GM19395 (cell line): ENCODE results near the gene BANP.

Experiments
- ATAC-seq: cut with Tn5 transposase; IDR thresholded peaks from one replicate; pipeline ENCODE4 v1.9.1; 2021; ENCODE audit warnings: mild to moderate bottlenecking, moderate library complexity; ENCODE audit not compliant: unreplicated experiment

BANP gene

DNA sequence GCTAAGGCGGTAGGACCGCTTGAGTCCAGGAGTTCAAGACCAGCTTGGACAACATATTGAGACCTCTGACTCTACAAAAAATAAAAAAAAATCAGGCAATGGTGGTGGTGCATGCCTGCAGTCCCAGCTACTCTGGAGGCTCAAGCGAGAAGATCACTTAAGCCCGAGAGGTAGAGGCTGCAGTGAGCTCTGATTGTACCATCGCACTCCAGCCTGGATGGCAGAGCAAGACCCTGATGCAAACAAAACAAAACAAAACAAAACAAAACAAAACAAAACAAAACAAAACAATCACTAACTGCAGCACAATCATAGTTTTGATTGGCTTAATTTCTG, 2.5 kb upstream of the BANP start:
- ATAC-seq, result no peak

DNA sequence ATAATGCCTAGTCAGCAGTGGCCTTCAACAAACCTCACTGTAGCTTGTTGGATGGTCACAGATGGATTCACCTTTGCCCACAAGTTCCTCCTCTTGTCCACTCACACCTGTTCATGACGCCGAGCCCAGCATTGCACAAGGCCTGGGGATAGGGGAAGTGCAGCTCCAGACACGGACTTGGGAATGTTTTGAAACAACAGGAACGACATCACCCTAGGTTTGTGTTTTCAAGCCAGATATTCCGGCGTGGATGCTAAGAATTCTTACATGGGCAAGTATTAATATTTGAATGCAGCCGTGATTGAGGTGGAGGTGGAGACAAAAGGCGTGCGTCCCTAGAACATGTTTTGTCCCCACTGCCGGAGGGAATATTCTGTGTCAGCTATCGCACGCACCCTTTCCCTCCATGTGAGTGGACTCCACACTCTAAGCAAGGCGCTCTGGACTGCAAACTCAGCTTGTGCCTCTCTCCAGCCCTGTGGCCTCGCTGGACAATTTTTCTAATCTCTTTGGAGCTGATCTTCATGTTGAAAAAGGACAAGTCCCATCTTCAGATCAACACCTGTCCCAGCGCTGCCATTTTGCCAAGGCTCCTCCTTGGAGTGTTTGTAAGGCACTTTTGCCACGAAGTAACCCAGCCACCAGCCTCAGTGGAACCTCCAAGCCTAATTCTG, 2.0 kb upstream of the BANP start:
- no peak for ATAC-seq

DNA sequence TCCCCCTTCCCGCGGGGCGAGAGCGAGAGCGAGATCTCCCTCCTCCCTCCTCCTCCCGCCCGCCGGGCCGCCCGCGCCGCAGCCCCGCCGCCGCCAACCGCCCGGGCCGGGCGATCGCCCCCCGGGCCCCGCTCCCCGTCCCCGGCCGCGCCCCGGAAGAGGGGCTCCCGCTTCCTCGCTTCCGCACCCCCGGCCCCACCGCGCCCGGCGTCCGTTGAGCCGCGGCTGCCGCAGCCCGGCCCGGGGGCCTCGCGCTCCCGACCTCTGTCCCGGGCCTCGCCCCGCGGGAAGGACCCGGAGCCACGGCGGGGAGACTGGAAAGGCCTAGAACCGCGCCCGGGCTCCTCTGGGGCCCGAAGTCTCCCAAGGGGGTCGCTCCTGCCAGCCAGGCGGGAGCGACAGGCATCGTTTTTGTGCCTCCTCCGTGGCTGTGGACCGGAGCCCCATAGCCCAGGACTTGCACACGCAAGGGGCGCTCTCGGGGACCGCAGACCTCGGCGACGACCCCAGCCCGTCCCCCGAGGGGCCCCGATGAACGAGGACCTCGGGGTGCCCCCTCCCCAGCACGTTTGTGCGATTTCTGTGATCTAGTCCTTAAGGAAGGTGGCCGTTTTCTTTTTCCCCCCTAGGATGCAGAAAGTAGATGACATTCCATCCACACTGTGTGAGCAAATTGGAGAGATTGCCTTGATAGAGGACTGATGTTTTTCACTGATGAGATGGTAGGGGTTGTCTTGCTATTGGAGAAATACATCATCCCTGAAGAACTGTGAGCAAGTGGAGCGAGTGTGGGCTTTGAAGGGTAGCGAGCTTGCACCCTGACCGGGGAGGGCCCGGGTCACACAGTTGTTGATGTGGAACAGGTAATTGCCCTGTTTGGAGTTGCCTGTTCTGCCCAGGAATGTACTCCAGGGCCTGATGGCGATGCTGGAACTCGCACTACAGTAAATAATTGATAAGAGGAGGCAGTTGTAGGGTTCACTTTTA, 611 bp downstream of the BANP start:
- ATAC-seq, result peak; percentile 7

DNA sequence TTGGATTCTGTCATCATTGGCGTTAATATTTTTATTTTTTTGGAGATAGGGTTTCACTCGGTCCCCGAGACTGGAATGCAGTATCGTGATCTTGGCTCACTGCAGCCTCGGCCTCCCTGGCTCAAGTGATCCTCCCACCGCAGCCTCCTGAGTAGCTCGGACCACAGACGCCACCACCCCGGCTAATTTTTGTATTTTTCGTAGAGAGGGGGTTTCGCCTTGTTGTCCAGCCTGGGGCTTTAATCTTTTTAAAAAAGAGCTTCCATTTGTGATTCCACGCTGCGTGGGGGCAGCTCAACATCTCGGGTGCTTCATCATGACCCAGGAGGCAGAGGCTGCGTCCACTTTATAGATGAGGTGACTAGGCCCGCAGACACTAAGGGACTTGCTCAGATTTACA, 1.5 kb downstream of the BANP start:
- ATAC-seq, result no peak

DNA sequence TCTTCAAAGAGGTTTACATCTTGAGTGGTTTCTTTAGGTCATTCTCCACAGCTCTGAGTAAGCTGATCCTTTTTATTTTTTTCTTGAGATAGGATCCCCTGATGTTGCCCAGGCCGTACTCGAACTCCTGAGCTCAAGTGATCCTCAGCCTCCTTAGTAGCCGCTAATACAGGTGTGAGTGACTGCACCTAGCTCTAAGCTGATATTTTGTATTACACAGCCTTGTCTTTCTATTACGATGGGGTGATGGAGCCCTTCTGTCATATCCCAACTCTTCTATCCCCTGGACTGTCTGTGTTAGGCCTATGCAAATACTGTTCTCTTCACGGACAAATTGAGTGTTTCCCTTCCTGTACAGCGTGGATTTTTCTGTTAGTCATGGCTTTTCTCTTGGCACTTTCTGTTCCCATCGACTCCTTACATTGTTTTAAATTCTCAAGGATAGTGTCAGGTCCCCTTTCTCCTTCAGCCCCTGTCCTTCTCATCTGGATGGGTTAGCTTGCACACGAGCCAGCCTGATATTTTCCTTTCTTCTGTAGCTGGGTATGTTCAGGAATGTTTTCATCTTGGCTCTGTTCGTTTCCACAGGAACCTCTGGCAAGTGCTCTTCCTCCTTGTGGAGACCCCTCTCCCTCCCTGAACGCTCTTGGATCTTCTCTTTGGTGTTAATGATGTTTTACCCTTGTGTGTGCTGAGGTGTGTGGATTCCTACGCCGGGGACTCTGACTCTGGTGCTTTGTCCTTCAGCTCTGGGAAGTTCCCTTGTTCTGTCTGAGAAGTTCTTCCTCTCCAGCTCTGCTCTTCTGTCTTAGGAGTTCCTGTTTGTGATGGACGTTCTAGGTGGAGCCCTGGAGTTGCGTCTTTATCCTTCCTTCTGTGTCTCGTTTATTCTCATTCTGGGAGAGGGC, 2.3 kb downstream of the BANP start:
- ATAC-seq, result no peak

DNA sequence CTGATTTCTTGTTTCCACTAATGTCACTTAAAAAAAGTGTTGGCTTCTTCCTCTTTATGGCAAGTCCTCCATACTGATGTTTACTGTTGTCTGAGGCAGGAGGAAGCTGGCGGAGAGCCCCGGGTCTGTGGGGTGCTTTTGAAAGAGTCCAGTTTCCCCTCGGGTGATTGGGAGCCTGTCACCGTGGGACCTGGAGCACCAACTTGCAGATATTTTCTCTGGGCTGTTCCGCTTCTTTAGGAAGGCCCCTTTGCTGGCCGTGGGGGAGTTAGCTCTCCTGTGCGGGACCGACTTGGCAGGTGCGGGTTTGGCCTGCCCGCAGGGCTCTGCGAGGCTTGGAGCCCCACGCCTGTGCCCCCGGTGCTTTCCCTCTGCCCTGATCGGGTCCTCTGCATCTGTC, 3.1 kb downstream of the BANP start:
- no peak for ATAC-seq

DNA sequence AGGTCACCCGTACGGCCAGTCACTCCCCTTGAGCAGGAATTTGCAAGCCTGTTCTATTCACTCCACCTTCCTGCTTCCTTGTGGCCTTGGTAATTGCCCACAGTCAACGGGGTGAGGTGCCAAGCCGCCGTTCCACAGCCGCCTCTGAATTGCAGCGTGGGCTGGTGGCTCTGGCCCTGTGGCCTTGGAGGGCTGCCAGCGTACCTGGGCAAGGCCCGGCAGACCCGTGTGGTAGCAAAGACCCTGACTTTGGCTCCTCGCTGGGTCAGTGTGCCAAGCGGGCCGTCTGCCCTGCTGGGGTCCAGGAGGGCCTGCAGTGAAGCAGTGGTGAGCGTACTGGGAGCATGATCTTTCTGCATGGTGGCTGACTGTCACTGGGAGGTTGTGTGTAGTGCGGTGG, 3.6 kb downstream of the BANP start:
- ATAC-seq, result no peak

DNA sequence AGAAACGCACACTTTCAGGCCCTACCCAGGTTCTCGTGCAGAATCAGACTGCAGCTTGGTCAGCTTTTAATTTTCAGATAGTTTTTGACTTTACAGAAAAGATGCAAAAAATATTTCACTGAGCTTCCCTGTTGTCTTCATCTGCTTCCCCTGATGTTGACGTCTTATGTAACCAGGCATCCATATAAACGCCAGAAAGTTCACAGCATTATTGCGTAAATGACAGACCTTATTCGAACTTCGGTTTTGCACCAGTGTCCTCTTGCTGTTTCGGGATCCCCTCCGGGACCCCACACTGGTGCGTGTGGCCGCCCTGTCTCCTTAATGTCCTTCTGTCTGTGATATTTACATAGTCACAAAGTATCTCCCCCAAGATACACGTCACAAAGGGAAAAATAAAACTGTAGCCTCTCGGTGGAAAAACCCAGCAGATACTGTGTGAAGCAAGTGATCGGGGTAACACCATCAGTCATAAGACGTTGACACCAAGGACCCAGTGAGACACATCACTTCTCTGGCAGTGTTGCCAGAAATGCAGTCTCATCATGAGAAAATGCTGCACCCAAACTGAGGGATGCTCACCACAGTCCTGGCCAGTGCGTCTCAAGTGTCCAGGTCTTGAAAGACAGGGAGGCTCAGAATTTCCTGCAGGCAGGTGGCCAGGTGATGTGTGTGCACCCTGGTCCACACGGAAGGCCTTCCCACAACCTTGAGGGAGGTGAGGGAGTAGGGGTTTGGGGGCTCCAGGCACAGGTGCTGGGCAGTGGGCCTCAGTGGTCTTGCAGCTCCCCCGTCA, 4.3 kb downstream of the BANP start:
- ATAC-seq, result no peak

DNA sequence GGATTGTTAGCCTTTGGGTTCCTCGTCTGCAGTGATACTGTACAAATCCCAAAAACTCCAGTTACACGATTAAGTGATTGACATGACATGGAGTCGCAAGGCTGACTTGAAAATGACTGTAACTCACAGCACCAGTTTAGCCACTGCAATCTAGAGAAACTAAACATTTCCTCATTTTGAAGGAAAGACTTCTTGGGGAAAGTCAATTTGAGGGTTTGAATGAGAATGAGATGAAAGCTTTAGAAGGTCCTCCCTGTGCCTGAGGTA, 4.8 kb downstream of the BANP start:
- ATAC-seq, result no peak

DNA sequence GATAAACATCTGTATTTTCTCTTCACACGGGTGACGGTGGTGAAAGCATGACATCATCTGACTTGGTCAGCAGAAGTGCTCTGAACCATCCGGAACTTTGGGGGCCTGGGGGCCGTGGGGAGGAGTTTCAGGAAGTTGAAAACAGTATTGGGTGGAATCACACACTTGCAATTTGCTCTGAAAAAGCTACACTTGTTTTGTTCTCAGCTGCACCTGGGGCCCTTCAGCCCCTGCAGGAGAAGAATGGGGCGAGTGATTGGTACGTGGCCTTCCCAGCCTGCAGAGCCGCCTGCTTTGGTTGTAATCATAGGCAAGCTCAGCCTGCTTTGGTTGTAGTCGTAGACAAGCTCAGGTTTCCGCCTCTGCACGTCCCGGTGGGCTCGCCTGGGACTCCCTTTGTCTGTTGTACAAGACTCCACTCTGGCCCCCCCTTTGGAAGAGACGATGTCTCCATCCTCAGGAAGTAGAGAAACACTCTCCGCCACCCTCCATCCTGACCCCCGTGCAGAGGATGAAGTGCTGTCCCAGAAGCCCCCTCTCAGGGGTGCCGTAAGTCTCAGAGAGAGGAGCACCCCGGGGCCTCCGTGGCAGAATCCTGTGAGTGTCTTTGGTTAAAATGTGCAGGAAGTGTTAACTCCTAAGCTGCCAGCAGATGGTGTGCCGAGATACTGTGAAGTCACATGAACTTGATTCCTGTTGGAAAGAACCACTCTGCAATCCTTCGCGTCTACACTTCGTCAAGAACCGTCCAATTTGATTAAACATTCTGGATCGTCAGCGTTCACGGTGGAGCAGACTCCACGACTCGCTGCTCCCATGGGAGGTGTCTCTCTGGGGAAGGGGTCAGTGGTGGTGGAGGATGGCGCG, 5.4 kb downstream of the BANP start:
- peak; percentile 49 for ATAC-seq

DNA sequence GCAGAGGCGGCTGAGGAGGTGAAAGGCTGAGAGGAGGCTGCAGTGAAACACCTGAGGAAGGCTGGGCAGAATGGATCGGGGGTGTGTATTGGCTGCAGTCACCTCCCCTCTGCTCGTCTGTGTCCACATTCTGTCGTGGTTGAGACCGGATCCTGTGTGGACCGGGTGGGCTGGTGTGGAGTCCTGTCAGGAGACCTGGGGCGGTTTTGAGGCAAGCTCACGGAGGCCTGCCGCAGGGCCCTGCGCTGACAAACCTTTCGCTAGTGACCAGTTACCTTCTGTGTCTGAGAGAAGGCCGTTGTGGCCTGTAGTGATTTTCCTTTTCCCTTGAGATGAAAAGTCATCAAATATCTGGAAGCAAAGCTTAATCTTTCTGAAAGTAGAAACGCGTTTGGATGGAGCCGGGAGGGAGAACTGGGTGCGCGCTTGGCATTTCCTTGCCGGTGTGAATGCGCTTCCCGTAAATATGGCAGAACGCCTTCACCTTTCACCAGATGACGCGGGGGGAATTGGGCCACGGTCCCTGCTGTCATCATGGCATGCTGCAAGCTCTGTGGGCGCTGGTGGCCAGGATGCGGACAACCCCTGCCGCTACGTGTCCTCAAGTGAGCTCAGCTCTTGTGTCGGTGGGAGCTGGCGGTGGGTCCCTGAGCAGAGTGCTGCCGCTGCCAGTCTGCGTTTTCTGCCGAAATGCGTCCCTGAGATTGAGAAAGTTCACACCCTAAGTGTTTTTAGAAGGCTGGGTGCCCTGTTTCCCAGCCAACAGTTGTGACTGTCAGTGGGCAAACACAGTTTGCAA, 6.3 kb downstream of the BANP start:
- ATAC-seq, result no peak

DNA sequence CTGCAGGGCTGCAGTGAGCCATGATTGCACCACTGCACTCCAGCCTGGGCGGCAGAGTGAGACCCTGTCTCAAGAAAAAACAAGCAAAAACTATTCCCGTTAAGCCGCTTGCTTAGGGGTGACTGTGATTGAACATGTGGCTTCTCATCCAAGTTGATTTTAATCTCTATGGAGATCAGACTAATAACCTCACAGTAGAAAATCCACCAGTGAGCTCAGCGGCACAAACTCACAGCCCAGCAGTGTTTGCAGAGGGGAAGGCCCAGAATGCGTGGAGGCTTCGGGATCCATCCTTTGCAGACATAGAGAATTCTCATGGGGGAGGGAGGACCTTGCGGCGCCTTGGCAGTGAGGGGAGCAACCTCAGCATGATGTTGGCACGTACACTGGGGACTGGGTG, 7.4 kb downstream of the BANP start:
- no peak for ATAC-seq

DNA sequence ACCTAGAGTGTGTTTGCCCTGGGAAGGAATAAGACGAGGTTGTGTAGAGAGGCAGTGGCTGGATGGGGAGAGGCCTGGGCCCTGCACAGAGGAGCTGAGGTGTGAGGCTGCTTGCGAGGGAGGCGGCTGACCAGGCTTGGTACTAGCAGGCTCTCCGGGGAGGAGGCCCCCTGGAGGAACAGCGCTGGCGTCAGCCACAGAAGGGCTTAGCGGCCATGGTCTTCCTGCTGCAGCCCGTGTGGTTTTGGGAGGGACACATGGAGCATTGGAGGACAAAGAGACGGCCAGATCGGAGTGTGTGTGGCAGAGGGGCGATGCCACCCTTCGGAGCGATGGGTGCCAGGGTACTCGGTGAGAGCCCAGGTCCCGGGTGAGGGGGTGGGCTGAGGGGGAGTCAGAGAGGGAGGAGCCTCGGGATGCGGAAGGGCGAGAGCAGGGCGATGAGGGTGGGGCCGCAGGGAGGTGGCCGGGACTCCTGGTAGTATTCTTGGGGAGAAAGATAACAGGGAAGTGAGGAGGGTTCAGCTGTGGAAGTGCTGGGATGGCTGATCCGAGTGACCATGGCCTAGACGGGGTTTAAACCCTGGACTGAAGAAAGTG, 8.3 kb downstream of the BANP start:
- no peak for ATAC-seq

DNA sequence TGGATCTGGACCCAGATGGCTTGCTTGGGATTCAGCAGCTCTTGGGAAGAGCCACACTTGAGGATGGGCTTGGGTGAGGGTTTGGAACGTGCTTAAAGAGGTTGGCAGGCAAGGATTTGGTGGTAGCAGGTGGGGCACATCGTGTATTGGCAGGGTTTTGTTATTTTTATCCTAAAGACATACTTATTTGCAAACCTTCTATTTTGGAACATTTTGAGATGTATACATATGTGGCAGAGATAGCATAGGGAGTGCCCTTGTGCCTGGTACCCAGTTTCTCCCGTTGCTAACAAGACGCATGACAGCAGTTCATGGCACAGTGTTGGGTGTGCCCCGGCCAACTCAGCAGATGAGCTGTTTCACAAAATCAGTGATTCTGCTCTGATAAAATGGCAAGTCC, 9.1 kb downstream of the BANP start:
- no peak for ATAC-seq

DNA sequence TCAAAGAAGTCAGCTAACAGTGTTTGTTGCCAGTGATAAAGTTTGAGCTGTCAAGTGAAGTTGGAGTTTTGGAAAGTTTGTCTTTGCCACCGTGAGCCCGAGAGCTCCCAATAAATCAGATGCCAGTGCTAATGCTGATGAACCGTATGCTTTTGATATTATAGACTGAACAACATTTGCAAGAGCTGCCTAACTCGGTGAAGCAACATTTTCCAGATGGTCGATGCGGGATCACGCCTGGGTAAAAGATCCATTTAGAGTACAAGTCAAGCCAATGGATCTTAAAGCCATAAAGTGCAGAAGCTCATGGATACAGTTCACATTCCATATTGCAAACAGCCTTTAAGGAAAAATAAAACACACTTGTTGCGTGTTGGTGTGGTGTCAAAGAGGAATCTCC, 9.6 kb downstream of the BANP start:
- ATAC-seq, result no peak

DNA sequence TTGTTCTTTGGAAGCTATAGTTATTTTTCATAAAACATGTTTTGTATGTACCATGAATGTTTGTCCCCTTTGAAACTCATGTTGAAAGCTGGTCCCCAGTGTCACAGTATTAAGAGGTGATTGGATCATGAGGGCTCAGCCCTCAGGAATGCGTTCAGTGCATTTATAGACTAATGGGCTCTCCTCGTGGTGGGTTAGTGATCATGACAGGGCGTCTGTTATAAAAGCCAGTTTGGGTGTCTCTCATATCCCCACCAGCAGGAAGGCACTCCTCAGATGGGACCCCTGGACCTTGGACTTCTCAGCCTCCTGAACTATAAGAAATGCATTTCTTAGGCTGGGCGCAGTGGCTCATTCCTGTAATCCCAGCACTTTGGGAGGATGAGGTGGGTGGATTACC, 10.4 kb downstream of the BANP start:
- ATAC-seq, result no peak

DNA sequence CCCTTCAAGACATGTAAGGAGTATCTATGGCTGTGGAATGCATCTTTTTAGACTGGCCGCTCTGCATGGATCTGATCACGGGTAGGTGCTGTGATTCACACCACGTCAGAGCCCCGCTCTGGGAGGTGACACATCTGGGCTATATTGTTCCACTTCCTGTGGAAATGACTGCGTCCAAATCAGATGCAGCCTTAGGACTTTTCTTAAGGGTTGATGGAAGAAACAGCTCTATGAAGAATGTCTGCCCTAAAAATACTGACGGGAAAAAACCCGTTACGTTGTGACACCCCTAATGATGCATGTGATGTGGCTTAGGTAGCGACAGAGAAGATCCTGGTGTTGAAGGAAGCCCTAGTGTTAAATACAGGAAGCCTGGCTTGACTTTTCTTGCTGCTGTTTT, 12.2 kb downstream of the BANP start:
- ATAC-seq, result no peak

DNA sequence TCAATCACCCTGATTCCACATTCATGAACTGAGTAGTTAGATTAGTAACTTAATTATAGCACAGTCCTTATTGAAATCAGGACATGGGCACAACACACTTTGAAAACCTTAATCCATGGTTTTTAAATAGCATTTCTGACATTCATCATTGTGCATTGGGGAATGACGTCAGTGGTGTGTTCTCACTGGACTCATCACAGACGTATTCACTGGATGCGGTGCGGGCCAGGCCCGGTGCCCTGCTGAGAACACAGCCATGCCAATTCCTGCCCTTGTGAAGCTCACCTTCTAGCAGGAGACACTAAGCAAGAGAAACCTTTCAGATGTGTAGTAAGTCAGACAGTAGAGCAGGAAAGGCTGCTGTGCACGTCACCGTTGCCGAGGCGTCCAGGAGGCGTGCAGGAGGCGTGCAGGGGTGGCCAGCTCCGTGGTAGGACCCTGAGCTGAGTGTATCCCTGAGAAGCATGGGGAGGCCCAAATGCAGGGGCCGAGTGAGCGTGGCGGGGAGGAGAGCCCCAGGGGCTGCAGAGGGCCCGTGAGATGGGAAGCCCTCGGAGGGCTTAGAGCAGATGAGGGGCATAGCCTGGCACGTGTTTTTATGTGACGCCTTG, 12.9 kb downstream of the BANP start:
- no peak for ATAC-seq
